ENCODE results near the gene FHL3.

FHL3 gene, protein sequence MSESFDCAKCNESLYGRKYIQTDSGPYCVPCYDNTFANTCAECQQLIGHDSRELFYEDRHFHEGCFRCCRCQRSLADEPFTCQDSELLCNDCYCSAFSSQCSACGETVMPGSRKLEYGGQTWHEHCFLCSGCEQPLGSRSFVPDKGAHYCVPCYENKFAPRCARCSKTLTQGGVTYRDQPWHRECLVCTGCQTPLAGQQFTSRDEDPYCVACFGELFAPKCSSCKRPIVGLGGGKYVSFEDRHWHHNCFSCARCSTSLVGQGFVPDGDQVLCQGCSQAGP

DNA sequence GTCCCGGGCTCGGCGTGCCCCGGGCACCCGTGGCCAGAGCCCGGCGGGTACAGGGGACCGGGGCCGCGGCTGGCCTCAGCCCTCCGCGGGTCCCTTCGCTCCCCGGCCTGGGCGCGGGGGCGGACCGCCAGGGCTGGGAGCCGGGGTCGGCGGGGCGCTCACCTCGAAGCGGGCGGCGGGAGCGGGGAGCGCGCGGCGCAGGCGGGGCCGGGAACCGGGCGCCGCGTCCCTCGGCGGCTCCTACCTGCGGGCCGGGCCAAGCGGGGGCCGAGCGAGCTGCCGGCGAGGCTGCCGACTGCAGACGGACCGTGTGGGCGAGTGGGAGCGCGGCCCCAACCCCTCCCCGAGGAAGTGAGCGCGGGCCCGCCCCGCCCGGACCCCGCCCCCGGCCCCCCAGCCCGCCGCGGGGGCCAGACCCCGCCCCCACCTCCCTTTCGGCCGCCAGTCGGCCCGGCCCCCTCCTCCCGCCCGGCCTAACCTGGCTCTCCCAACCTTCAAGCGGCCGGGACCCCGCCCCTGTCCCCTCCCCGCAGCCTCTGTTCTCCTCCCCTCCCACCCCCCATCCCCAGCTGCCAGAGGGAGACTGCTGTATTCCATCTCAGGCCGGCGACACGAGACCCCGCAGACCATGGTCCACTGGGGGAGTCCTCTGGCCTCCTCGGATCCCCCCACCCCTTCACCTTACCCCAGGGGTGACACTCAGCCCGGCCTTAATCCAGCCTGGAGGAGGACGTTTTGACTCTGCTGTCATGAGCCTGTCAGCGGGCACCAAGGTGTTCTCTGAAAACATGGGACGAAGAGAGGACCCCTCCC, at the start of gene FHL3:
Gene FHL3 (minus strand): TSS at position 320 of the 813 bp plus-strand sequence. CDS start 6,102 bp downstream, outside the sequence.
- DNase-seq = peak in 1 of 2 experiments; percentile 9

DNA sequence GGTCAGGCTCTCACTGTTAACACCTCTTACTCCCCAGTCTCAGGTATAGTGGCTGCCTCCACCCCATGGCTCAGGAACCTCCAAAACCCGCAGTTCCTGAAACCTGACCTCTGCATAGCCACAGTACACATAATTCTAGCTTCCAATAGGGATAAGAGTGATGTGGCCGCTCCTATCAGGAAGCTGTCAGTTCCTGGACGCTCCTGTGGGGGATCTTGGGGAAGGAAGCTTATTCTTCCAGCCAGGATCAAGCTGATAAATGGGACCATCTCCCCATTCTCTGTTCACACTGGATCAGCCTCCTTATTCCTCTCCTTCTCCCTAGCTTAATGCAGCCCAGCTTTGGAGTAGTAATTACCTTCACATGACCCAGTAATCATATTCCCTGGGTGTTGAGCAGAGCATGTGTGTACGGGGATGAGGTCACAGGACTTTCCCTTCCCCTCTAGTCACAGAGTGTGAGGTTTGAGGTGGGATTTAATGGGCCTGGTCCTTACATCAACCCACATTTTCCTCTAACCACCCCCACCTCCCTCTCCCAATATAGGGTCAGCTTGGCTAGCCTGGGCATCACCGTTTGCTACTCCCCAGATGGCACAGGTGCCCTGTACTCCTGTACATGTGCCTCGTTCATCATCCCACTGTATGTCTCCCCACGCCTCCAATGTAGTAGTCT, 48.2 kb upstream of the FHL3 start:
- DNase-seq = no peak

DNA sequence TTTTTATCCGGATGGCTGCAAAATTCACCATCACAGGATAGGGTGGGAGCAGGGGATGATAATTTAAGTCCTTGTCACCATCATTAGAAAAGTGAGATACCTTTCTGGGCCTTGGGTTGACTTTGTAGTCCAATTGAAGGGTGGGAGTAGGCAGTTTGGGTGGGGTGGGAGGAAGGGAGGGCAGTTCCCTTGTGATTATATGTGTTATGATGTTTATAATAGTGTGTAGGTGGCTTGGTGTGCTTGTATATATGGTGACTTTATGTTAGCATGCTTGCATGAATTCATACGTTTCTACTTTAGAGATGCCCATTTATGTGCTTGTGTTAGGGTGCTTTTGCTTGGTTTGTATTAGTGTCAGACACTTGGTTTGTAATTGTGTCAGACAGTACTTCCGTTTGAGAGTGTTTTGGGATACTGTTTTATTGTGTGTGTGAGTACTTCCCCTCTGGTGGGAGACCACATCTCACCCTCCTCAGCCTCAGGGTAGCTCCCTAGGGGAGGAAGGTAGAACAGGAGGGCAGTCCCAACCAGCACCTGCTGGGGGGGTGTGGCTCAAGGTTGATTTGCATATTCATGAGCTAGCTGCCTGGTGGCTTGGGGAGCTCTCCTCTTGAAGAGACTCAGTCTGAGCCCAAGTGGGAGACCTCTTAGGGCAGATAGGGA, 47.6 kb upstream of the FHL3 start:
- no peak for DNase-seq

DNA sequence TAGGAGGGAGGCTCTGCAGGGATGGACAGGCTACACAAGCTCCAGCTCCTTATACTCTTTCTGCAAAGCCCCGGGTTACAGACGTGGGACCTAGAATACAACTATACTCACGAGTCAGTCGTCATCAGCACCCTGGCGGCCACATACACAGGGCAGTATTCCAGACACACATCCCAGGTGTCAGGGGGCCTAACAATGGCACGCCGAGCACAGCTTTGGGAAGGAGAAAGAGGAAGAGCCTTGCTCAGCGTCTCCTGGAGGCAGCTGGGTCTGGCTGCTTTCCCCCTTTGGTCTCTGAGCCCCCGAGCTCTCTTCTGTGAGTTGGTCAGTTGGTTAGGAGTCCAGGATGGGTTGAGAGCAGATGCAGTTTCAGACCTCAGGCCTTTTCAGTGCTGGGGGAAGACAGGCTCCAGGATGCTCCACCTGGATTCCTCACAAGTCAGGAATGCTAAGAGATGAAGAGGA, 45.8 kb upstream of the FHL3 start:
- DNase-seq = no peak

DNA sequence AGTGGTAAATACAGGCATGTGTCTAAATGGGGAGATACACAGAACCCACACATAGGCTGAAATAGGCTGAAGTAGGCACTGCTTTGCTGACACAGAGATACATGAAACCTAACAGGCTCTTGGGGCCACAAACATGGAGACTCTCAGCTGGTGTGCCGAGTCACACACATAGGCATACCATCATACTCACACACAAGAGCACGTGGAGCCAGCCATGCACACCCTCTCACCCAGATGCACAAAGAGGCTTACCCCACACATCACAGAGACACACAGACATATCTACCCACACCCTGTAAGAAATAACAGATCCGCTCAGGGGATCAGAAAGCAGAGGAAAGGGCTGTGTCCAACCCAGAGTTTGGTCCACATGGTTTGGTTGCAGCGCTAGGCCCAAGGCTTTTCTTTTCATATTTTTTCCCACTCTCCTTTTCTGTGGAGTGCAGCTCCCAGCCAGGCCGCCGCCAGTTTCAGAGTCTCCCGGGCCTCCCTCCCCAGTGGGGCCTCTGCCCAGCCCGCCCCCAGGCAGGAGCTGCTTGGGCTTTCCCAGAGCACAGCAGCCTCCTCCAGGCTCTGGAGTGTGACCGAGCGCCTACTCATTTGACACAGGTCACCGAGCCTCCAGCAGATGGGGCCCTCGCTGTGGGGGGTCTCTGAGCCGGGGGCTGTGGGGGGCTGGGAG, 45.2 kb upstream of the FHL3 start:
- no peak for DNase-seq

DNA sequence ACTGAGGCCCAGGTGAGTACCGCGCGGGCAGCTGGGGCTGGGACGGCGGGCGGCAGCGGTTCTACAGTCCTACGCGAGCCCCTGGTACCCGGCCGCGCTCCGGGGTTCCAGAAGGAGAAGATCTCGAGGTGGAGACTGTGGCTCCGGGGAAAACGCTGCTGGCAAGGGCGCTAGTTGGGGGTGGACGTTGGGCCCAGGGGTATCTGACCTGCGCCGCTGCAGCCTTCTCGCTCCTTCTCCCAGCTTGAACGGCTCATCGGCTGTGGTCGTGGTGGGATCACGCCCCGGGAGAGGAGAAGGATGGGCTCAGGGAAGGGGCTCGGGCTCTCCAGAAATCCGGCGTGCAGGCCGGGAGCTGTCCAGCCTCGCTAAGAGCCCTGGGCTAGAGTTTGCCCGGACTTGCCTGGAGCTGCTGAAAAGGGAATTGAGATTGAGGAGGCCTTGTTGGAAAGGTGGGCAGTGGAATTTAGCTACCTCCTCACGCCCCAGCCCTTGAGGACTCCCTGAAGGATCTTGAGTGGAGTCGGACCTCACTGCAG, 42.4 kb upstream of the FHL3 start:
- DNase-seq = no peak

DNA sequence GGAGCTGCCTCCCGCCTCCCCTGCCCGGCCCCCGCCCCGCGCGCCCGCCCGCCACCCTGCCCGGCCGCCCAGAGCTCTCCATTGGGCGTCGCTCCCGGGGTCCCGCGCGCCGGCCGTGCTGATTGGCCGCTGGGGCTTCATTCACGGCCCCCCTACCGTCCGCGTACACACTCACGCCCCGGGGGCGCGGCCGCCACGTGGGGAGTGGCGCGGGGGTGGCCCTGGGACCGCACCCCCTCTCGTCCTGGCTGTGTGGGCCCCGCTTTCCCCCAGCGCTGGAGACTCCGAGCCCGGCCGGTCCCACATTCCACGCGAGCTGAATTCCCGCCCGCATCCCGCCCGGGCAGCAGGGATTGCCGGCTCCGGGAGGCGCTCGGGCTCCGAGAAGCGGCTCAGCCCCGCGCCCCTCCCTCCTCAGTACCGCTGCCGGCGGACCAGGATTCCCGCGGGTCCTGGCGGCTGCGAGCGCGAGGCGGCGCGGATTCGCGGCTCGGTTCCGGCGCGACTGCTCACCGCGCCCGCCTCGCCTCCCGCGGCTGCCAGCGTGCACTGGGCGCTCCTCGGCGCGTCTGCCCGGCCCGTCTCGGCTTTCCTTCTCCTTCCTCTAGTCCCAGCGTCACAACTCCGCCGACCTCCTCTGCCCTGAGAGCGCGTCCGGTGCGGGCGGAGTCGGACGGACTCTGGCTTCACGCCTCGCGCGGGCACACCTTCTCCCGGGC, 41.7 kb upstream of the FHL3 start:
- DNase-seq = peak; percentile 57 to 65

DNA sequence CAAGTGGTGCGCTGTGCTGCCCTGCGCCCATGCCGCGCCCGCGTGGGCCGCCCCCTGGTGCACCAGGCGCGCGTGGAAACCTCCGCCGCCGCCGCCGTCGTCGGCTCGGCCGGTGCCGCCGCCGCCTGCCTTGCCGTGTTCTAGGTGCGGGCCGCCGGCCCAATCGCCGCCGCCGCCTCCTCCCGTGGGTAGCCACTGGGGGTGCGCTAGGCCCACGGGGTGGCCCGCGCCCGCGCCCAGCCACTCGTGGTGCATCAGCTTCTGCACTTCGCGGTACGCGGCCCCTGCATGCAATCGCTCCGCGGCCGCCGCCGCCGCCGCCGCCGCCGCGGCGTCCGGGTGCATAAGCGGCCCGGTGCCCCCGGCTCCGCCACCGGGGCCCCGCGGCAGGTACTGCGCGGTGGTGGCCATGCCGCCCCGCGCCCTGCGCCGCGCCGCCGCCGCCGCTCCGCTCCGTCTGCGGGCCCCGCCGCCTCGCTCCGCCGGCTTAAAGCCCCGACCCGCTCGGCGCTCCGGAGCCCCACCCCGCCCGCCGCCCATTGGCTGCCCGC, 41.1 kb upstream of the FHL3 start, which contains the start of gene POU3F1:
Gene POU3F1 (minus strand): TSS at position 461 of the 551 bp plus-strand sequence. CDS start 50 bp downstream, at position 411.
- DNase-seq = no peak

DNA sequence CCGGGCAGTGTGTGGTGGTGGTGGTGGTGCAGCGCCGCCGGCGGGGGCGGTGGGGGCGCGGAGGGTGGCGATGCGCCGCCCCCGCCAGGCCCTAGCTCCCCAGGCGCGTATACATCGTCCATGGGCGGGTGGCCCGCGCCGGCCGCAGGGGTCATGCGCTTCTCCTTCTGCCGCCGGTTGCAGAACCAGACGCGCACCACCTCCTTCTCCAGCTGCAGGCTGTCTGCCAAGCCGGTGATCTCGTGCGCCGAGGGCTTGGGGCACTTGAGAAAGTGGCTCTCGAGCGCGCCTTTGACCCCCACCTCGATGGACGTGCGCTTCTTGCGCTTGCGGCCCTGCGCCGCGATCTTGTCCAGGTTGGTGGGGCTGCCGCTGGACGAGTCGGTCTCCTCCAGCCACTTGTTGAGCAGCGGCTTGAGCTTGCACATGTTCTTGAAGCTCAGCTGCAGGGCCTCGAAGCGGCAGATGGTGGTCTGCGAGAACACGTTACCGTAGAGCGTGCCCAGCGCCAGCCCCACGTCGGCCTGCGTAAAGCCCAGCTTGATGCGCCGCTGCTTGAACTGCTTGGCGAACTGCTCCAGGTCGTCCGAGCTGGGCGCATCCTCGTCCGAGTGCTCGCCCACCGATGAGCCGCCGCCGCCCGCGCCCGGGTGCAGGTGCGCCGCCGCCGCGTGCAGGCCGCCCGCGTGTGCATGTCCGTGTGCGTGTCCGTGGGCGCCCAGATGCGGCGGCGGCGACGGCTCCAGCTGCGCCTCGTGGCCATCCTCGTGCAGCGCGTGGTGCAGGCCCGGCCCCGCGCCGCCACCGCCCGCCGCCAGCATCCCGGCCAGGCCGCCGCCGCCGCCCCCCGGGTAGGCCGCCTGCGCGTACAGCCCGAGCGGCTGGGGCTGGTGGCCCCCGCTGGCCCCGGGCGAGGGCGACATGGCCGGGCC, 40.4 kb upstream of the FHL3 start:
- DNase-seq = peak in 1 of 2 experiments; percentile 16

DNA sequence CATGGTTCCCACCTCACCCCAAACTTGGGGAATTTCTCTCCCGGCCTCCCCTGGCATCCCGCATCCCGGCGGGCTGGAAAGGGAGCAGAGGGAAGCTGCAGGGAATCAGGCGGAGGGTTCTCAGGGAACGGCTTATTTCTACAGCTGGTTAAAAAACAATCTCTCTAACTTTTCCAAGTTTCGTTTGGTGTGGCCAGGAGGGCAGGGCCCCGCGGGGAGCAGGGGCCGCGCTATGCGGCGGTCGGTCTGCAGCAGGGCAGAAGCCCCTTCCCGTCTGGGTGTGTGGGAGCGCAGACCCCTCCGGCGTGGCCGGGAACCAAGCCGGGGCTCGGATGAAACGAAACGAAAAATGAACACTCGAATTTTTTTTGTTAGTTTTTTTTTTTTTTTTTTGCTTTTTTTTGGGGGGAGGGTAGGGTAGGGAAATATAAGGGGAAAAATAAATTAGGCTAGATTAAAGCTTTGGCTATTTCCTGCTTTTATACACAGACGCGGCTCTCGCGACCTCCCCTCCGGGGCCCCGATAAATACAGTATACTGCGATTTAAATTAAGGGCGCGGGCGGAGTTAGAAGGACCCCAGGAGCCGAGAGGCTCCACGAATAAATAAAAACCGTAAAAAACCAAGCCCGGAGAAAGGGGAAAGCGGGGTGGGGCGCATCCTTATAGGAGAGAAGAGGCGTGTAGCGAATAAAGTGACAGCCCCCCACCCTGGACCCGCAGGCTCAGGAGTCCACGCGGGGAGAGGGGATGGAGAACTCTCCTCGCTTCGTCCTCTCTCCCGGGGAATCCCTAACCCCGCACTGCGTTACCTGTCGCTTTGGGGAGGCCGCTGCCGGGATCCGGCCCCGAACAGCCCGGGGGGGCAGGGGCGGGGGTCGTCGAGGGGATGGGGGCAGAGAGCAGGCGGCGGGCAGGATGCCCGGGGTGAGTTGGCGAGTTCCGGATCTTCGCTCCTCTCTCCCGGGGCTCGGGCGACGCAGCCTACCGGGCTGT, 39.2 kb upstream of the FHL3 start:
- DNase-seq = no peak

DNA sequence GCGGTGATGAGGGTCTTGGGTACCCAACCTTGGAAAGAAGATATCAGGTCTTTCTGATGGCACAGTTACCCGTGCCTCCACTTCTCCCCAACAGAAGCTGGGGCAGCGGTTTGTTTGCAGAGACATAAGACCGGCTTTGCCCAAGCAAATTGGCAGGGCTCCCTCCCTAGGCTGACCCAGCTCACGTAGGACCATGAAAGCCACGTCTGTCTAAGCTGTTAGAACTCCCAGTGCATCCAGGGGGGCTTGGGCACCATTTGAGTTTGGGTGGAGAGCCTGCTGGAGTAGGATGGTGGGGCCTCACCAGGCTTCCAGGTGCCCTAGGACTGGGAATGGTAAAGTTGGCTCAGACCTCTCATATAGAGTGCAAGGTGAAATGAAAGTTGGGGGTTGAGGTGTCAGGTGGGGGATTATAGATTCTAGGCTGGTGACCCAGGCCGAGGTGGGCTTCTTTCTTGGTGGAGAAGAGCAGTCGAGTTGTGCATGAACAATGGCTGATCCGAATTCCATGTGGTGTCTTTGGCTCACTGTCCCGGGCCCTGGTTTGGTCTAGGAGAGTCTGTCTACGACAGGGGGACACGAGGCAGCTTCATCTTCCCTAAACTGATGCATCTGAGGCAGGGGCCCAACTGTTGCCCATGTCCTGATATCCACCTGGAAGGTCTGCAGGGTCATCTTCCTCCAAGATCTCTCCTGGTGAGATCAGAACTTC, 37.9 kb upstream of the FHL3 start:
- no peak for DNase-seq

DNA sequence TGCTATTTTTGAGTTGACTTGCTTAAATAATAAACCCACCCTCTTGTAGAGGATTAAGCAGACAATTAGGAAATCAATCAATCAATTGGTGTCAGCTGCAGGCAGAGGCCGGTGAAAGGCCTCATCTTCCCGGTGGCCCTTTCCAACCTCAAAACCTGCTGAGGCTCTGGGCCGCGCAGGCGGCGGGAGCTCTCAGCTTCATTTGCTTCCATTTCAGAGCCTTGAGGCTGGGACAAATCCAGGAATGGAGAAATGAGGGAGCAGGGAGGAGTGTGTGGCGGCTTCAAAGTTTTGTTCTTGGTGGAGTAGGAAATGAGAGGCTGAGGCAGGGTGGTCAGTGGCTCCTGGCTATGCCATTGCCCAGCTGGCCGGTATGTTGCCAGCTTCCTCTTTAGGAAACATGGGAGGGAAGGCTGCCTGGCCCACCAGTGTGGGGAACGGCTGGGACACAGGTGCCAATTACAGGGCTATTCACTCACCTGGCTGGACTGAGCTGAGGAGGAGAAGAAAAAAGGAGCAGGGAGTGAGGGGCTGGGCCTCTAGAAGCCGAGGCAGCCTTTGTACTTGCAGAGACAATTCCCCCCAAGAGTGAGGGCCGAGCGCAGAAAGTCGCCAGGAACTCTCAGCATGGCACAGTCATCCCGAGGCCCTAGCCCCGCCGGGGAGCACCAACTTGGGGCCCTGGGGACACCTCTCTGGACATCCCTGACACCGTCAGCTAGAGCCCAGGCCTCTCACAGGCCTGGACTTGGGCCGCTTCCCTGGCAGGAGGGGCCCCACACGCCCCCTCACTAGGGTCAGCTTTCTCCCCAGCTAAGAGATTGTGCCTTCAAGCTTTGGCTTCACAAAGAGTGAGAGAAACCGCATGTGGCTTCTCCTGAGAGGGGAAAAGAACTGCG, 36.9 kb upstream of the FHL3 start:
- DNase-seq = no peak

DNA sequence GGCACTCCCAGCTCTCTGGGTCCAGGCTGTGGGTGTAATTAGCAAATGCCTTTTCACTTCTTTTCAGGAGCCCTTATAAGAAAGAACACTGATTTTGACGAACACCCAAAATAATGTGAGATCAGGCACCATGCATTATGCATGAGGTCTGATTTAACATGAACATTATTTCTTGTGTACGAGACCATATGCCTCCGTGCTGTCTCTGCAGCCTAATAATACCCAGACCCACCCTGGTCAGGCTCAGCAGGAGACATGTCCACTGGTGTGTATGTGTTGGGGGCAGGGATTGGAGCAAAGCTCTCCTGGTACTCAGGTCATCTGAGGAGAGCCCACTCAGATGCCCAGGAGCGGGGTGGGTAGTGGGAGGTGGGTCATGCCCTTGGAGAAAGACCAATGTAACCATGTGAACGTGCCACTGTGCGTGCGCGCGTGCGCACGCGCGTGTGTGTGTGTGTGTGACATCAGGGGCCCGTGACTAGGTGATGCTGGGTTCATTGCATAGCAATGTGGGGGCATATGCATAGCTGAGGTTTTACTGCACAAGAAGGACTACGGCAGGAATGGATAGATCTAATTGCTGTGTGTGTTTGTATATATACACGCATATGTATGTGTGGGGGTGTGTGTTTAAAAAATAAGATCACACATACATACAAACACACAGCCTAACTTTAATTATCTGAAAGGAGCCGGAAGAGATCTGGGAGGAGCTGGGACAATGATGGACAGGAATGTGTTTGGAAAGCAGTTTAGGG, 34.2 kb upstream of the FHL3 start:
- no peak for DNase-seq

DNA sequence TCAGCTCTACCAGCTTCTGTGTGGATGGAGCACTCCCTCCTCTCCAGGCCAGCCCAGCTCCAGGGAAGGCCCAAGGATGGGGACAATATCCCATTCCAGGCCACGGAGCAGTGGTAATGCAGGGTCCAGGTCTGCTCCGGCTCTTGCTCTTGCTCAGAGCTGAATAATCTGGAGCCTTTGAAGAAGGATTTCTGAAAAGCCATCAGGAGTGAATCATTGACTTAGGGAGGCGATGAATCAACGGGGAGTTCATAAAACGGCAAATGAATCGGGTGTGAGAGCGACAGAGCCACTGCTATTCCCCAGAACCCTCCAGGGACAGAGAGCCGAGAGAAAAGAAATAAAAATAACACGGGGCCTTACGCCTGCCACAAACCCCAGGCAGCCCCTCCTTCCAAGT, 33.5 kb upstream of the FHL3 start:
- DNase-seq = no peak

DNA sequence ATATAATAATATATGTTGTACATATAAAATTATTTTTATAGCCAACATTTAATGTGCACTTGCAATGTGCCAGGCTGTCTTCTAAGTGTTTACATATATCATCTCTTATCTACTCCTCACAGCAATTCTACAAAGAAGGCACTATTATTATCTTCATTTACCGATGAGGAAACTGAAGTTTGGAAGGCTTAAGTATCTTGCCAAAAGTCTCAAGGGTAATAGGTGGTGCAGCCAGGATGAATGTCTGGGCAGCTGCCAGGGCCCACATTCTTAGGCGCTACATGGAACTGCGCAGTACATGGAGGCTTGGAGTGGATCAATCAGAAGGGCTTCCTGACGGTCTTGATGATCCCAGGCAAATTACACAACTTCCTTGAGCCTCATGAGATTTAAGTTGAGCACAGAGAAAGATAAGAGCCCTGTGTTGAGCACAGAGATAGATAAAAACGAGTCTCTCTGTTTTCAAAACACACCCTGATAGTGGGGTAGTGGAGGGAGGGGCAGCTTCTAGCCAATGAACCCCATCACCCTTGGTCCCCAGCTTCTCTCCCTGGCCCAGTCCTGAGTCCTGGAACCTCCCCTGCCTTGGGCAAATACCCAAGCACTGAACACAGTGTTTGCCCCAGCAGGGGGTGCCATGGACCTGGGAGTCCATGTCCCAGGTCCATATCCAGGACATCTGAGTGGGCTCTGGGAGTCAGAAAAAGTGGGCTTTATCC, 32.1 kb upstream of the FHL3 start:
- no peak for DNase-seq

Measured in NCI-H1930 (cell line).